Natural killer cell treated with Interleukin-12 subunit alpha and Interleukin-12 subunit beta and Interleukin-15 and Interleukin-18, amount 100 ng/mL, for 72 hours (primary cell): ENCODE measurements around the gene LHFPL2. TPM values are rescaled to one million over a fixed set of nuclear protein-coding genes. Genes with fewer than 3 reads are reported as not detected.

Source experiments
- ATAC-seq, 2 donors: fragments of 150-1000 bp; cut with Tn5 transposase in 1 of 2; sonication (Bioruptor Pico), chemical (Tn5 transposase) in 1 of 2; 2 replicates each; pipeline ENCODE4 v1.10.0; 2021
- DNase-seq: peaks from one replicate; pipeline ENCODE4 v3.0.0; 2022; ENCODE audit warnings: low spot score
- H3K27ac Mint-ChIP-seq, 2 donors: 1 replicate in 1 of 2; 2 replicates in 1 of 2; pipeline ENCODE4 v1.8.0; 2022; ENCODE audit warnings: mixed read lengths in 2 of 2, mild to moderate bottlenecking in 1 of 2, moderate library complexity in 1 of 2
- H3K27me3 Mint-ChIP-seq, 2 donors: 1 replicate in 1 of 2; 2 replicates in 1 of 2; pipeline ENCODE4 v1.8.0; 2022; ENCODE audit warnings: mixed read lengths in 2 of 2
- H3K36me3 Mint-ChIP-seq: one replicate; pipeline ENCODE4 v1.8.0; 2022; ENCODE audit warnings: mixed read lengths
- H3K4me1 Mint-ChIP-seq, 2 donors: 1 replicate in 1 of 2; 2 replicates in 1 of 2; pipeline ENCODE4 v1.8.0; 2022; ENCODE audit warnings: low read depth in 2 of 2, mixed read lengths in 2 of 2, mild to moderate bottlenecking in 1 of 2
- H3K4me3 Mint-ChIP-seq: one replicate; pipeline ENCODE4 v1.8.0; 2022; ENCODE audit warnings: mixed read lengths
- H3K9me3 Mint-ChIP-seq: 2 replicates; pipeline ENCODE4 v1.8.0; 2022; ENCODE audit warnings: mixed read lengths
- total RNA-seq, 2 donors: library from RNA; stranded (reverse); gene quantifications; one replicate each; pipeline ENCODE4 v1.2.3, GENCODE V29; 2022

Gene LHFPL2
- total RNA-seq, 2 donors from 2014 or later: 0.45 to 1.8 TPM

- Mint-ChIP-seq H3K9me3 (peaks cover 3% of the 10 kb centered on the region), H3K4me3 (no peak overlapping the region), H3K4me1 (peaks cover 5% of the 10 kb centered on the region in 2 donors), H3K27me3 (peaks cover 13 to 33% of the 10 kb centered on the region in 2 donors), H3K27ac (no peak overlapping the region), H3K36me3 (no peaks in the 10 kb centered on the region)
- no peak for DNase-seq
- ATAC-seq: no peak
These were observed 60.1 kb downstream of the LHFPL2 start for GRCh38 chr5:78588507-78588906.

- no peak for ATAC-seq
- H3K4me3 Mint-ChIP-seq: no peak overlapping the region
- no peak overlapping the region for H3K27ac Mint-ChIP-seq
- no peak for DNase-seq
- H3K27me3 Mint-ChIP-seq: peaks cover 13 to 26% of the 10 kb centered on the region in 2 donors
- peaks cover 3% of the 10 kb centered on the region for H3K9me3 Mint-ChIP-seq
- H3K4me1 Mint-ChIP-seq: peaks cover 5% of the 10 kb centered on the region in 2 donors
- no peaks in the 10 kb centered on the region for H3K36me3 Mint-ChIP-seq
These were observed 60.7 kb downstream of the LHFPL2 start for GRCh38 chr5:78587775-78588291.

- peaks cover 17 to 20% of the 10 kb centered on the region in 2 donors for H3K27me3 Mint-ChIP-seq
- H3K36me3 Mint-ChIP-seq: no peaks in the 10 kb centered on the region
- DNase-seq (no peak), ATAC-seq (no peak)
- H3K27ac Mint-ChIP-seq: no peak overlapping the region
- H3K4me1 Mint-ChIP-seq: peaks cover 5% of the 10 kb centered on the region in 2 donors
- H3K9me3 Mint-ChIP-seq: peaks cover 3% of the 10 kb centered on the region
- no peak overlapping the region for H3K4me3 Mint-ChIP-seq
These were observed 61.3 kb downstream of the LHFPL2 start for GRCh38 chr5:78587081-78587774.

GRCh38 chr5:78586251-78586650, 62.3 kb downstream of the LHFPL2 start:
- Mint-ChIP-seq H3K4me3 (no peak overlapping the region), H3K27ac (no peak overlapping the region), H3K9me3 (peaks cover 3% of the 10 kb centered on the region), H3K4me1 (peaks cover 5% of the 10 kb centered on the region in 2 donors), H3K27me3 (peaks cover 11 to 16% of the 10 kb centered on the region in 2 donors), H3K36me3 (no peaks in the 10 kb centered on the region)
- DNase-seq (no peak), ATAC-seq (peak in 1 of 2 donors; percentile 49)

- H3K36me3 Mint-ChIP-seq: no peaks in the 10 kb centered on the region
- ATAC-seq: no peak
- peaks cover 3 to 6% of the 10 kb centered on the region in 2 donors for H3K27me3 Mint-ChIP-seq
- H3K9me3 Mint-ChIP-seq: no peaks in the 10 kb centered on the region
- DNase-seq: no peak
- H3K4me1 Mint-ChIP-seq: no peaks in the 10 kb centered on the region
- no peak overlapping the region for H3K27ac Mint-ChIP-seq
- H3K4me3 Mint-ChIP-seq: no peak overlapping the region
These were observed 70.6 kb downstream of the LHFPL2 start for GRCh38 chr5:78578015-78578414.

GRCh38 chr5:78577071-78577807, 71.3 kb downstream of the LHFPL2 start:
- H3K4me3 Mint-ChIP-seq: no peak overlapping the region
- ATAC-seq: peak in 1 of 2 donors; percentile 20
- H3K36me3 Mint-ChIP-seq: no peaks in the 10 kb centered on the region
- peaks cover 0 to 6% of the 10 kb centered on the region in 2 donors for H3K27me3 Mint-ChIP-seq
- H3K4me1 Mint-ChIP-seq: no peaks in the 10 kb centered on the region
- H3K27ac Mint-ChIP-seq: no peak overlapping the region
- no peaks in the 10 kb centered on the region for H3K9me3 Mint-ChIP-seq
- no peak for DNase-seq

GRCh38 chr5:78576376-78576775, 72.2 kb downstream of the LHFPL2 start:
- DNase-seq (no peak), ATAC-seq (no peak)
- Mint-ChIP-seq H3K27ac (no peak overlapping the region), H3K9me3 (no peaks in the 10 kb centered on the region), H3K27me3 (peaks cover under 1 to 8% of the 10 kb centered on the region in 2 donors), H3K36me3 (no peaks in the 10 kb centered on the region), H3K4me1 (no peaks in the 10 kb centered on the region), H3K4me3 (no peak overlapping the region)

- no peak overlapping the region for H3K4me3 Mint-ChIP-seq
- ATAC-seq: peak in 1 of 2 donors; percentile 80
These were observed 73.8 kb downstream of the LHFPL2 start for GRCh38 chr5:78574731-78575161.

GRCh38 chr5:78574131-78574673, 74.4 kb downstream of the LHFPL2 start:
- H3K36me3 Mint-ChIP-seq: no peaks in the 10 kb centered on the region
- H3K27me3 Mint-ChIP-seq: peaks cover 3 to 9% of the 10 kb centered on the region in 2 donors
- H3K9me3 Mint-ChIP-seq: no peaks in the 10 kb centered on the region
- no peaks in the 10 kb centered on the region for H3K4me1 Mint-ChIP-seq
- DNase-seq (no peak), ATAC-seq (peak in 1 of 2 donors; percentile 25)
- no peak overlapping the region for H3K4me3 Mint-ChIP-seq
- no peak overlapping the region for H3K27ac Mint-ChIP-seq

More at GRCh38 chr5:78574731-78575161, 73.8 kb downstream of the LHFPL2 start:
- H3K36me3 Mint-ChIP-seq: no peaks in the 10 kb centered on the region
- H3K27me3 Mint-ChIP-seq: peaks cover 3 to 9% of the 10 kb centered on the region in 2 donors
- H3K27ac Mint-ChIP-seq: no peak overlapping the region
- DNase-seq: no peak
- no peaks in the 10 kb centered on the region for H3K4me1 Mint-ChIP-seq
- H3K9me3 Mint-ChIP-seq: no peaks in the 10 kb centered on the region

GRCh38 chr5:78573318-78573717, 75.3 kb downstream of the LHFPL2 start:
- no peak overlapping the region for H3K27ac Mint-ChIP-seq
- H3K4me1 Mint-ChIP-seq: no peaks in the 10 kb centered on the region
- H3K27me3 Mint-ChIP-seq: peaks cover 3 to 9% of the 10 kb centered on the region in 2 donors
- no peak for DNase-seq
- no peaks in the 10 kb centered on the region for H3K36me3 Mint-ChIP-seq
- no peaks in the 10 kb centered on the region for H3K9me3 Mint-ChIP-seq
- H3K4me3 Mint-ChIP-seq: no peak overlapping the region
- ATAC-seq: peak in 1 of 2 donors; percentile 3

- DNase-seq: no peak
- ATAC-seq: no peak
- H3K36me3 Mint-ChIP-seq: no peaks in the 10 kb centered on the region
- no peaks in the 10 kb centered on the region for H3K9me3 Mint-ChIP-seq
- H3K4me3 Mint-ChIP-seq: no peak overlapping the region
- no peak overlapping the region for H3K27ac Mint-ChIP-seq
- peaks cover 3 to 9% of the 10 kb centered on the region in 2 donors for H3K27me3 Mint-ChIP-seq
- no peaks in the 10 kb centered on the region for H3K4me1 Mint-ChIP-seq
These were observed 77.9 kb downstream of the LHFPL2 start for GRCh38 chr5:78570646-78571045.

GRCh38 chr5:78569441-78569840, 79.1 kb downstream of the LHFPL2 start:
- ATAC-seq: no peak
- H3K27ac Mint-ChIP-seq: no peak overlapping the region
- no peak for DNase-seq
- no peaks in the 10 kb centered on the region for H3K36me3 Mint-ChIP-seq
- H3K27me3 Mint-ChIP-seq: peaks cover 3 to 9% of the 10 kb centered on the region in 2 donors
- H3K4me1 Mint-ChIP-seq: no peaks in the 10 kb centered on the region
- H3K9me3 Mint-ChIP-seq: no peaks in the 10 kb centered on the region
- H3K4me3 Mint-ChIP-seq: no peak overlapping the region

GRCh38 chr5:78568676-78569075, 79.9 kb downstream of the LHFPL2 start:
- no peaks in the 10 kb centered on the region for H3K36me3 Mint-ChIP-seq
- ATAC-seq (no peak), DNase-seq (no peak)
- H3K9me3 Mint-ChIP-seq: no peaks in the 10 kb centered on the region
- H3K27ac Mint-ChIP-seq: no peak overlapping the region
- no peak overlapping the region for H3K4me3 Mint-ChIP-seq
- H3K27me3 Mint-ChIP-seq: peaks cover 5 to 13% of the 10 kb centered on the region in 2 donors
- H3K4me1 Mint-ChIP-seq: no peaks in the 10 kb centered on the region

GRCh38 chr5:78568212-78568611, 80.4 kb downstream of the LHFPL2 start:
- ATAC-seq: no peak
- H3K9me3 Mint-ChIP-seq: no peaks in the 10 kb centered on the region
- no peaks in the 10 kb centered on the region for H3K36me3 Mint-ChIP-seq
- DNase-seq: no peak
- H3K27me3 Mint-ChIP-seq: peaks cover 6 to 14% of the 10 kb centered on the region in 2 donors
- H3K27ac Mint-ChIP-seq: no peak overlapping the region
- H3K4me3 Mint-ChIP-seq: no peak overlapping the region
- H3K4me1 Mint-ChIP-seq: no peaks in the 10 kb centered on the region
